ENCODE data around the gene SMIM10L1. TPM values are rescaled to one million over a fixed set of nuclear protein-coding genes. Genes with fewer than 3 reads are reported as not detected.

The SMIM10L1 gene
- total RNA-seq, 6 experiments from 2014 or later, result 11.7 to 13.7 (median 13.1) TPM

DNA sequence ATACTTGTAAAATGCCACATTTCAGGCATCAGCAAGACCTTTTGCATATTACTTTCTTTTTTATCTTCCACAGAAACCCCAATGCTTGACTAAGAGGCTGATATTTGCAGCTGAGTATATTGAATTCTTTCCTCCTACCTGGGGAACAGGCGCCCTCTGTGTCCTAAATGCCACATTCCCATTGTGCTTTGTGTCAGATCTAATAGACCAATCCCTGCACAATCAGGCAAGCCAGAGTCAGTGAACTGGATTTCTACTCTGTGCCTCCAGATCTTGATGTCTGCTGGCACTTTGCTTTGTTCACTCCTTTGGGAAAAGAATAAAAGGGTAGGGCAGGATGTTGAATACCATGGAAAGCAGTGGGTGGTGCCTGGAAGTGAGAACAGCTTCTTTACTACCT is 38.1 kb downstream of the SMIM10L1 start:
- TF ChIP-seq CTCF (IDR thresholded peaks at IDR 0.05), result no peak
- H3K27me3 Mint-ChIP-seq (ENCODE audit: insufficient read depth), result no peaks in the 10 kb centered on the region
- H3K9me3 Mint-ChIP-seq, result no peaks in the 10 kb centered on the region
- H3K36me3 Mint-ChIP-seq (ENCODE audit: low read depth), result no peaks in the 10 kb centered on the region
- H3K27ac Mint-ChIP-seq, result no peak overlapping the region
- no peak overlapping the region for H3K4me3 Mint-ChIP-seq
- no peaks in the 10 kb centered on the region for H3K4me1 Mint-ChIP-seq (ENCODE audit: low read depth)
- no peak for DNase-seq

Other genes starting within 250 kb of the SMIM10L1 start
- not detected for gene PRH2, start 242.0 kb upstream of the SMIM10L1 start, total RNA-seq (2021; fragmentation: NEBNext Ultra II Directional; extraction: Animal tissue kit (Norgen Biotek cat#: 25700))
- 1 to 10 TPM; 1.1 to 1.6 (median 1.5) TPM for gene TAS2R14, start 231.9 kb upstream of the SMIM10L1 start, total RNA-seq (2021; fragmentation: NEBNext Ultra II Directional; extraction: Animal tissue kit (Norgen Biotek cat#: 25700))
- under 1 TPM in 4 of 6 experiments, not detected in 2; 0.19 to 0.32 (median 0.22) TPM for gene TAS2R50, start 184.3 kb upstream of the SMIM10L1 start, total RNA-seq (2021; fragmentation: NEBNext Ultra II Directional; extraction: Animal tissue kit (Norgen Biotek cat#: 25700))
- gene TAS2R20, start 172.9 kb upstream of the SMIM10L1 start, total RNA-seq (2021; fragmentation: NEBNext Ultra II Directional; extraction: Animal tissue kit (Norgen Biotek cat#: 25700)), result under 1 TPM; 0.18 to 0.47 (median 0.31) TPM
- under 1 TPM; 0.28 to 0.97 (median 0.52) TPM for gene TAS2R19, start 148.6 kb upstream of the SMIM10L1 start, total RNA-seq (2021; fragmentation: NEBNext Ultra II Directional; extraction: Animal tissue kit (Norgen Biotek cat#: 25700))
- 1 to 10 TPM in 1 of 6 experiments, under 1 TPM in 5; 0.43 to 1.2 (median 0.63) TPM for gene TAS2R31, start 139.8 kb upstream of the SMIM10L1 start, total RNA-seq (2021; fragmentation: NEBNext Ultra II Directional; extraction: Animal tissue kit (Norgen Biotek cat#: 25700))
- gene TAS2R46, start 108.9 kb upstream of the SMIM10L1 start, total RNA-seq (2021; fragmentation: NEBNext Ultra II Directional; extraction: Animal tissue kit (Norgen Biotek cat#: 25700)), result under 1 TPM in 3 of 6 experiments, not detected in 3; 0.22 to 0.48 (median 0.35) TPM
- not detected for gene TAS2R43, start 78.9 kb upstream of the SMIM10L1 start, total RNA-seq (2021; fragmentation: NEBNext Ultra II Directional; extraction: Animal tissue kit (Norgen Biotek cat#: 25700))
- gene TAS2R30, start 36.5 kb upstream of the SMIM10L1 start, total RNA-seq (2021; fragmentation: NEBNext Ultra II Directional; extraction: Animal tissue kit (Norgen Biotek cat#: 25700)), result under 1 TPM; 0.26 to 0.46 (median 0.32) TPM
- gene TAS2R42, start 15.7 kb downstream of the SMIM10L1 start, total RNA-seq (2021; fragmentation: NEBNext Ultra II Directional; extraction: Animal tissue kit (Norgen Biotek cat#: 25700)), result not detected
- gene PRB3, start 98.5 kb downstream of the SMIM10L1 start, total RNA-seq (2021; fragmentation: NEBNext Ultra II Directional; extraction: Animal tissue kit (Norgen Biotek cat#: 25700)), result not detected
- gene PRB4, start 139.2 kb downstream of the SMIM10L1 start, total RNA-seq (2021; fragmentation: NEBNext Ultra II Directional; extraction: Animal tissue kit (Norgen Biotek cat#: 25700)), result not detected
- gene PRB2, start 224.4 kb downstream of the SMIM10L1 start, total RNA-seq (2021; fragmentation: NEBNext Ultra II Directional; extraction: Animal tissue kit (Norgen Biotek cat#: 25700)), result not detected

All from HFFc6 (cell line).